K562 (cell line): ENCODE results near the gene BFSP2. TPM values are rescaled to one million over a fixed set of nuclear protein-coding genes. Genes with fewer than 3 reads are reported as not detected.

Experiments used
- ATAC-seq: fragments of 200-7000 bp; cut with Tn5 transposase; 3 replicates; pipeline ENCODE4 v1.9.1; 2020; ENCODE audit warnings: moderate library complexity
- BruUV-seq: library from RNA; stranded (reverse); fragments of 400-500 nt; replicated peaks from 2 replicates; lab custom pipeline; 2021; lab: Mats Ljungman, UMichigan
- CTCF ChIA-PET: fragments of 300-600 bp; formaldehyde crosslinking; extraction: SDS; loops from one replicate; lab custom pipeline; 2021; ENCODE audit warnings: low intra/inter-chr PET ratio; lab: Yijun Ruan, JAX
- POLR2A ChIA-PET: fragments of 300-600, 350-650 bp; sonication (Branson Sonifier 250); formaldehyde crosslinking; extraction: SDS; loops from one replicate; lab custom pipeline; 2021; ENCODE audit warnings: antibody characterized with exemption, inconsistent platforms; lab: Yijun Ruan, JAX
- DNase-seq, 4 experiments: peaks; one replicate each; pipeline versions ENCODE4 v3.0.0 to v3.0.0-alpha.2; 2011 to 2018; ENCODE audit warnings: low spot score in 3 of 4, mixed read lengths in 3 of 4; ENCODE audit errors: extremely low read depth in 1 of 4
- FAIRE-seq: peaks from 2 replicates; lab custom pipeline; 2011; peaks lifted over from hg19 to GRCh38; lab: Jason Lieb, UNC
- H2AFZ ChIP-seq: 2 replicates; pipeline ENCODE4 v1.6.0; 2011; ENCODE audit warnings: low read depth, low read length, control low read depth, inconsistent platforms
- H3K27ac ChIP-seq: fragments of 200-600 bp; 3 replicates; pipeline ENCODE4 v1.8.0; 2011; ENCODE audit warnings: low read depth, mild to moderate bottlenecking, control low read depth, inconsistent platforms, low read length, moderate library complexity, mixed read lengths; ENCODE audit errors: extremely low read depth
- H3K27me3 ChIP-seq, 2 experiments: fragments of 300-600 bp in 1 of 2; 2 replicates in 1 of 2; 3 replicates in 1 of 2; pipeline versions ENCODE4 v1.6.0 to v1.8.0; 2011; ENCODE audit warnings: inconsistent platforms in 2 of 2, low read length in 2 of 2, mild to moderate bottlenecking in 1 of 2, mixed read lengths in 1 of 2, moderate library complexity in 1 of 2; ENCODE audit not compliant: control insufficient read depth in 2 of 2, insufficient read depth in 2 of 2
- H3K36me3 ChIP-seq: fragments of 300-600 bp; 3 replicates; pipeline ENCODE4 v1.8.0; 2011; ENCODE audit warnings: mild to moderate bottlenecking, low read length, inconsistent platforms; ENCODE audit not compliant: control insufficient read depth, insufficient read depth
- H3K4me1 ChIP-seq, 2 experiments: fragments of 200-600 bp in 1 of 2; replicated peaks in 1 of 2; 2 replicates in 1 of 2; 3 replicates in 1 of 2; pipeline versions ENCODE4 v1.5.1 to v1.8.0; 2011; ENCODE audit warnings: inconsistent platforms in 2 of 2, low read length in 2 of 2, mild to moderate bottlenecking in 1 of 2, mixed read lengths in 1 of 2, moderate library complexity in 1 of 2; ENCODE audit not compliant: control insufficient read depth in 2 of 2, insufficient read depth in 2 of 2
- H3K4me2 ChIP-seq: 2 replicates; pipeline ENCODE4 v1.6.1; 2011; ENCODE audit warnings: low read length, control low read depth, inconsistent platforms, mixed read lengths; ENCODE audit not compliant: insufficient read depth
- H3K4me3 ChIP-seq: fragments of 200-600 bp; sonication (generic), shearing (Covaris generic); 2 replicates; pipeline ENCODE4 v1.5.1; 2016; ENCODE audit warnings: control low read depth, inconsistent platforms
- H3K79me2 ChIP-seq: fragments of 200-600 bp; 3 replicates; pipeline ENCODE4 v1.8.0; 2011; ENCODE audit warnings: low read length, inconsistent platforms; ENCODE audit not compliant: control insufficient read depth, insufficient read depth
- H3K9ac ChIP-seq, 2 experiments: 2 replicates each; pipeline versions ENCODE4 v1.6.0 to v1.6.1; 2011; ENCODE audit warnings: low read depth in 2 of 2, low read length in 2 of 2, control low read depth in 1 of 2, inconsistent platforms in 1 of 2, mild to moderate bottlenecking in 1 of 2, mixed read lengths in 1 of 2; ENCODE audit not compliant: insufficient read depth in 1 of 2
- H3K9me1 ChIP-seq: one replicate; pipeline ENCODE4 v1.6.0; 2011; ENCODE audit warnings: inconsistent platforms, mild to moderate bottlenecking, low read length, moderate library complexity; ENCODE audit not compliant: control insufficient read depth, insufficient read depth
- H3K9me3 ChIP-seq: replicated peaks from 2 replicates; pipeline ENCODE4 v1.5.1; 2011; ENCODE audit warnings: low read depth, low read length, inconsistent platforms; ENCODE audit not compliant: control insufficient read depth, insufficient read depth
- H4K20me1 ChIP-seq: replicated peaks from 2 replicates; pipeline ENCODE4 v1.6.1; 2011; ENCODE audit warnings: low read length, inconsistent platforms, mixed read lengths; ENCODE audit not compliant: control insufficient read depth, insufficient read depth
- BACH1 ChIP-seq: fragments of 200-800 bp; sonication (Bioruptor generic); IDR thresholded peaks from 2 replicates; pipeline ENCODE4 v1.6.1; 2016; ENCODE audit warnings: missing genetic modification characterization, missing compliant biosample characterization
- CAMTA2 ChIP-seq: fragments of 250-450 bp; sonication (Bioruptor Pico); conservative IDR thresholded peaks from 2 replicates; pipeline ENCODE4 v1.5.1; 2022
- CHD2 ChIP-seq: IDR thresholded peaks from 2 replicates; pipeline ENCODE4 v1.6.1; 2011; ENCODE audit warnings: low read depth, low read length
- ELF2 ChIP-seq: fragments of 250-450 bp; sonication (Bioruptor Pico); IDR thresholded peaks from 2 replicates; pipeline ENCODE4 v1.5.0; 2021; ENCODE audit warnings: mild to moderate bottlenecking
- ESRRB ChIP-seq: fragments of 250-450 bp; sonication (Bioruptor Pico); IDR thresholded peaks from 2 replicates; pipeline ENCODE4 v1.5.0; 2020; ENCODE audit warnings: mild to moderate bottlenecking, moderate library complexity, borderline replicate concordance
- MED1 ChIP-seq: sonication (generic); formaldehyde crosslinking; IDR thresholded peaks from 2 replicates; pipeline ENCODE4 v1.8.1; 2023; ENCODE audit warnings: missing genetic modification reagents, borderline replicate concordance
- MTA1 ChIP-seq: fragments of 450-650 bp; IDR thresholded peaks from 2 replicates; pipeline ENCODE4 v1.6.1; 2017; ENCODE audit warnings: borderline replicate concordance
- TCF3 ChIP-seq: sonication (generic); formaldehyde crosslinking; IDR thresholded peaks from 2 replicates; pipeline ENCODE4 v1.4.0; 2020; ENCODE audit warnings: mild to moderate bottlenecking, missing genetic modification reagents
- ZNF175 ChIP-seq: fragments of 200-800 bp; sonication (Bioruptor generic); IDR thresholded peaks from 2 replicates; pipeline ENCODE4 v1.6.1; 2016; ENCODE audit warnings: low read depth, mild to moderate bottlenecking, missing genetic modification characterization, missing compliant biosample characterization
- WGBS: fragments of 100-300 bp; shearing (Covaris generic); methylation state at CpG from one replicate; pipeline ENCODE4 v1.1.6; 2016; ENCODE audit warnings: low coverage, mixed read lengths; ENCODE audit not compliant: insufficient coverage; ENCODE audit errors: missing lambda C conversion rate; 5-methylcytosine and 5-hydroxymethylcytosine counted together
- in situ Hi-C: fragments of 300-500 bp; cut with MboI; formaldehyde crosslinking; loops from 4 replicates; pipeline ENCODE4 v1.15.0; 2018; ENCODE audit warnings: inconsistent platforms, mixed read lengths
- intact Hi-C: fragments of 100-400 bp; cut with micrococcal nuclease; formaldehyde crosslinking; loops from 2 replicates; pipeline ENCODE4 v1.14.2; 2022
- polyA plus RNA-seq, 8 experiments: library from polyadenylated mRNA; depleted of rRNA in 4 of 8; stranded (reverse) in 5 of 8; unstranded in 3 of 8; fragments of >200 nt; fragmentation: Nextera tagmentation in 2 of 8; fragmentation: Illumina TruSeq in 1 of 8; extraction: Ambion mirVana in 2 of 8; extraction: Trizol in 1 of 8; gene quantifications; 2 replicates each; pipeline versions ENCODE4 v1.2.1 to v1.2.3, GENCODE V29; 2011 to 2014; ENCODE audit warnings: inconsistent platforms in 1 of 8, missing spikeins in 1 of 8
- total RNA-seq, 7 experiments: library from RNA; depleted of rRNA in 6 of 7; stranded (reverse); fragments of >200 nt in 6 of 7; fragmentation: Illumina TruSeq in 2 of 7; extraction: Trizol in 2 of 7; gene quantifications; 2 replicates each; pipeline versions ENCODE4 v1.2.1 to v1.2.3, GENCODE V29; 2011 to 2021; ENCODE audit warnings: low replicate concordance in 1 of 7
- TF ChIP-seq, protein P1 (sequence below): fragments of 450-650 bp; formaldehyde crosslinking; IDR thresholded peaks from 2 replicates; pipeline ENCODE4 v1.4.0; 2020; ENCODE audit warnings: mild to moderate bottlenecking, moderate library complexity
- TF ChIP-seq, protein P2 (sequence below): sonication (generic); formaldehyde crosslinking; IDR thresholded peaks from 2 replicates; pipeline ENCODE4 v1.9.0; 2022; ENCODE audit warnings: mild to moderate bottlenecking, missing genetic modification reagents

Gene BFSP2
- total and polyA plus RNA-seq, 9 of the 15 experiments (the other 6 are each of a cell fraction or from before 2014, with no cell fraction given) = not detected

DNA sequence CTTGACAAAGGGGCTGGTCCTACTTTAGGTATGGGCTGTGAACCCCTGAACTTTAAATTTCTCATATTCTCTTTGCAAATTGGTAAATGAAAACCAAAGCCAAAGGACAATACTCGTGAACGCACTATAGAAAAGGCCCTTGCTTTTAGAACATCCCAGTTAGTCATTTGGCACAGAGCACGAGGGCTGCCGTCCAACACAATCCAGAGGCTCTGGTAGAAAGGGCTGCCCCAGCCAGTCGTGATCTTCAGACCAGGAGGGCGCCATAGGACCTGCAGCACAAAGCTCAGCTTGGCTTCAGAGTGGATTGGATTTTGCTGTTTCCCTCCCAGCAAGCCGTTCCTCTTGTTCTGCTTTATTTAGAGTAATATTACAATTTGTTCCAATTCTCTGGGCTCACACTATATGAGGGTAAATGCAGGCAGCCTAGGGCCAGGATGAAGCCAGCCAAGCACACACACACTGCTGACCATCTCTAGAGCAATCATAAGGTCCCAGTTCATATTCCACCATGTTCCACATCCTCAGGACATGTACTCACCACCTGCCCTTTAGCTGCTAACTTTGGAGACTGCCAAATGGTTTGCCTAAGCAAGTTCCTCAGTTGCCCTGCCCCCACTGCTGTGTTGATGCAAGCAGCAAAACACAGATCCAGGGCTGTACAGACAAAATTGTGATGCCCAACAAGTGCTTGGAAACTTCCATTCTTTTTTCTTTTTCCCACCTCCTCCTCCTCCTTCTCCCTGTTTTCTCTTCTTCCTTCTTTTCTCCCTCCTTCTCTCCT is 6.0 kb upstream of the BFSP2 start:
- BruUV-seq = no TSS peak

More for the DNA sequence above, 6.0 kb upstream of the BFSP2 start:
- H3K4me1 ChIP-seq = no peaks in the 10 kb centered on the region
- H3K9me1 ChIP-seq = no peaks in the 10 kb centered on the region
- intact Hi-C loops = no loop called here
- FAIRE-seq = no peak
- in situ Hi-C loops = loop anchor here (25.0 kb wide), 1 partner anchor 357 kb away; the partner anchor contains the start of gene TMEM108
- H2AFZ ChIP-seq = no peak overlapping the region
- H3K27ac ChIP-seq = no peak overlapping the region
- ChIA-PET POLR2A (interaction anchor here (0.6 kb wide), 1 partner anchor 1056 kb away, joined by 3 read pairs; no protein-coding TSS in a partner anchor), CTCF (no interaction called here)
- no peak for DNase-seq
- H3K9ac ChIP-seq = no peak overlapping the region
- no peaks in the 10 kb centered on the region for H4K20me1 ChIP-seq
- no peaks in the 10 kb centered on the region for H3K36me3 ChIP-seq
- WGBS = 37% methylated on average over 6 of the region's 7 CpGs
- H3K79me2 ChIP-seq = no peaks in the 10 kb centered on the region
- ATAC-seq = no peak
- H3K4me3 ChIP-seq = no peak overlapping the region
- H3K4me2 ChIP-seq = no peak overlapping the region
- no peaks in the 10 kb centered on the region for H3K27me3 ChIP-seq
- TF ChIP-seq TCF3 (CRISPR knock-in tag) = no peak
- no peak for TF ChIP-seq ELF2 (CRISPR knock-in tag)
- TF ChIP-seq, protein P1, sequence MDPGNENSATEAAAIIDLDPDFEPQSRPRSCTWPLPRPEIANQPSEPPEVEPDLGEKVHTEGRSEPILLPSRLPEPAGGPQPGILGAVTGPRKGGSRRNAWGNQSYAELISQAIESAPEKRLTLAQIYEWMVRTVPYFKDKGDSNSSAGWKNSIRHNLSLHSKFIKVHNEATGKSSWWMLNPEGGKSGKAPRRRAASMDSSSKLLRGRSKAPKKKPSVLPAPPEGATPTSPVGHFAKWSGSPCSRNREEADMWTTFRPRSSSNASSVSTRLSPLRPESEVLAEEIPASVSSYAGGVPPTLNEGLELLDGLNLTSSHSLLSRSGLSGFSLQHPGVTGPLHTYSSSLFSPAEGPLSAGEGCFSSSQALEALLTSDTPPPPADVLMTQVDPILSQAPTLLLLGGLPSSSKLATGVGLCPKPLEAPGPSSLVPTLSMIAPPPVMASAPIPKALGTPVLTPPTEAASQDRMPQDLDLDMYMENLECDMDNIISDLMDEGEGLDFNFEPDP = no peak
- TF ChIP-seq, protein P2, sequence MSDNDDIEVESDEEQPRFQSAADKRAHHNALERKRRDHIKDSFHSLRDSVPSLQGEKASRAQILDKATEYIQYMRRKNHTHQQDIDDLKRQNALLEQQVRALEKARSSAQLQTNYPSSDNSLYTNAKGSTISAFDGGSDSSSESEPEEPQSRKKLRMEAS (CRISPR knock-in tag) = no peak
- no peak for TF ChIP-seq CHD2
- no peak for TF ChIP-seq ZNF175 (CRISPR knock-in tag)
- TF ChIP-seq MED1 (CRISPR knock-in tag) = no peak
- TF ChIP-seq MTA1 = no peak
- no peak for TF ChIP-seq CAMTA2
- TF ChIP-seq ESRRB (CRISPR knock-in tag) = no peak
- TF ChIP-seq BACH1 (tag) = no peak
- TF ChIP-seq, all 486 proteins: peak for 0
- H3K9me3 ChIP-seq = no peaks in the 10 kb centered on the region
